ENCODE data around the gene ATP8B1. TPM values are rescaled to one million over a fixed set of nuclear protein-coding genes. Genes with fewer than 3 reads are reported as not detected.
"Not testable (repeated sequence)": the region's sequence is repeated elsewhere in the genome, so short reads cannot be mapped to it uniquely, and the experiment has no call there.

The ATP8B1 gene
- total RNA-seq, 2 experiments from 2014 or later, result not detected

DNA sequence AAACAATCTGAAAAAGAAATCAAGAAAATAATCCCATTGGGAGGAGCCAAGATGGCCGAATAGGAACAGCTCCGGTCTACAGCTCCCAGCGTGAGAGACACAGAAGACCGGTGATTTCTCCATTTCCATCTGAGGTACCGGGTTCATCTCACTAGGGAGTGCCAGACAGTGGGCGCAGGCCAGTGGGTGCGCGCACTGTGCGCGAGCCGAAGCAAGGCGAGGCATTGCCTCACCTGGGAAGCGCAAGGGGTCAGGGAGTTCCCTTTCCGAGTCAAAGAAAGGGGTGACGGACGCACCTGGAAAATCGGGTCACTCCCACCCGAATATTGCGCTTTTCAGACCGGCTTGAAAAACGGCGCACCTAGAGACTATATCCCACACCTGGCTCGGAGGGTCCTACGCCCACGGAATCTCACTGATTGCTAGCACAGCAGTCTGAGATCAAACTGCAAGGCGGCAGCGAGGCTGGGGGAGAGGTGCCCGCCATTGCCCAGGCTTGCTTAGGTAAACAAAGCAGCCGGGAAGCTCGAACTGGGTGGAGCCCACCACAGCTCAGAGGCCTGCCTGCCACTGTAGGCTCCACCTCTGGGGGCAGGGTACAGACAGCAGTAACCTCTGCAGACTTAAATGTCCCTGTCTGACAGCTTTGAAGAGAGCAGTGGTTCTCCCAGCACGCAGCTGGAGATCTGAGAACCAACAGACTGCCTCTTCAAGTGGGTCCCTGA, 83.7 kb downstream of the ATP8B1 start:
- H3K4me3 Mint-ChIP-seq; H3K4me1 Mint-ChIP-seq (ENCODE audit: low read depth); CTCF ChIA-PET: not testable (repeated sequence)

DNA sequence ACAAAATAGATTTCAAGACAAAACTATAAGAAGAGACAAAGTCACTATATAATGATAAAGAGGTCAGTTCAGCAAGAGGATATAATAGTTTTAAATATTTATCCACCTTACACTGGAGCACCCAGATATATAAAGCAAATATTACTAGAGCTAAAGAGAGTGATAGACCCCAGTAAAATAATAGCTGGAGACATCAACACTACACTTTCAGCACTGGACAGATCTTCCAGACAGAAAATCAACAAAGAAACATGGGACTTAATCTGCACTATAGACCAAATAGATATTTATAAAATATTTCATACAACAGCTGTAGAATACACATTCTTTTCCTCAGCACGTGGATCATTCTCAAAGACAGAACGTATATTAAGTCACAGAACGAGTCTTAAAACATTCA, 86.6 kb downstream of the ATP8B1 start:
- Mint-ChIP-seq H3K27ac (no peak overlapping the region), H3K36me3 (ENCODE audit: low read depth) (peaks cover 5% of the 10 kb centered on the region), H3K4me3 (no peak overlapping the region), H3K9me3 (peaks cover 20% of the 10 kb centered on the region), H3K4me1 (ENCODE audit: low read depth) (no peaks in the 10 kb centered on the region), H3K27me3 (ENCODE audit: low read depth) (no peaks in the 10 kb centered on the region)
- DNase-seq, result no peak
- intact Hi-C loops (cut with micrococcal nuclease), result no loop called here
- CTCF ChIA-PET, result no interaction called here

More for the DNA sequence above, 83.7 kb downstream of the ATP8B1 start:
- H3K36me3 Mint-ChIP-seq (ENCODE audit: low read depth); DNase-seq; H3K27ac Mint-ChIP-seq; intact Hi-C loops (cut with micrococcal nuclease); H3K27me3 Mint-ChIP-seq (ENCODE audit: low read depth): not testable (repeated sequence)
- peaks cover 18% of the 10 kb centered on the region for H3K9me3 Mint-ChIP-seq

DNA sequence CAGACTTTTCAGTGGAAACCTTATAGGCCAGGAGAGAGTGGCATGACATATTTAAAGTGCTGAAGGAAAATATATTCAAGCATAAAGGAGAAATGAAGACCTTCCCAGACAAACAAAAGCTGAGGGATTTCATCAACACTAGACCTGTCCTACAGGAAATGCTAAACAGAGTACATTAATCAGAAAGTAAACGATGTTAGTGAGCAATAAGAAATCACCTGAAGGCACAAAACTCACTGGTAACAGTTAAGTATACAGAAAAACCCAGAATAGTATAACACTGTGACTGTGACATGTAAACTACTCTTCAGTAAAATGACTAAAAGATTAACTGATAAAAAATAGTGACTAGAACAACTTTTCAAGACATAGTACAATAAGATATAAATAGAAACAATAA, 87.4 kb downstream of the ATP8B1 start:
- H3K27ac Mint-ChIP-seq, result no peak overlapping the region
- CTCF ChIA-PET, result interaction anchor here (0.6 kb wide), 1 partner anchor 220 kb away, joined by 3 read pairs; no protein-coding TSS in a partner anchor
- peaks cover 22% of the 10 kb centered on the region for H3K9me3 Mint-ChIP-seq
- DNase-seq, result no peak
- H3K4me3 Mint-ChIP-seq, result no peak overlapping the region
- intact Hi-C loops (cut with micrococcal nuclease), result no loop called here
- no peaks in the 10 kb centered on the region for H3K27me3 Mint-ChIP-seq (ENCODE audit: low read depth)
- peaks cover 5% of the 10 kb centered on the region for H3K36me3 Mint-ChIP-seq (ENCODE audit: low read depth)
- H3K4me1 Mint-ChIP-seq (ENCODE audit: low read depth), result no peaks in the 10 kb centered on the region

DNA sequence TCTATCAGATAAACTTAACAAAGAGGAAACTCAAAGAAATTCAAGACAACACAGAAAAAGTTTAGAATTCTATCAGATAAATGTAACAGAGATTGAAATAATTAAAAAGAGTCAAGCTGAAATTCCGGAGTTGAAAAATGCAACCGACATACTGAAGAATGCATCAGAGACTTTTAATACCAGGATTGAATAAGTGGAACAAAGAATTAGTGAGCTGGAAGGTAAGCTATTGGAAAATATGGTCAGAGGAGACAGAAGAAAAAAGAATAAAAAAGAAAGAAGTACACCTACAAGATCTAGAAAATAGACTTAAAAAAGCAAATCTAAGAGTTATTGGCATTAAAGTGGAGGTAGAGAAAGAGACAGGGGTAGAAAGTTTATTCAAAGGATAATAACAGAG, 88.0 kb downstream of the ATP8B1 start:
- no peaks in the 10 kb centered on the region for H3K4me1 Mint-ChIP-seq (ENCODE audit: low read depth)
- CTCF ChIA-PET, result interaction anchor here (0.7 kb wide), 1 partner anchor 391 kb away, joined by 3 read pairs; no protein-coding TSS in a partner anchor
- H3K36me3 Mint-ChIP-seq (ENCODE audit: low read depth), result peaks cover 7% of the 10 kb centered on the region
- no peak for DNase-seq
- H3K9me3 Mint-ChIP-seq, result peaks cover 28% of the 10 kb centered on the region
- intact Hi-C loops (cut with micrococcal nuclease), result no loop called here
- no peaks in the 10 kb centered on the region for H3K27me3 Mint-ChIP-seq (ENCODE audit: low read depth)
- no peak overlapping the region for H3K4me3 Mint-ChIP-seq
- no peak overlapping the region for H3K27ac Mint-ChIP-seq

DNA sequence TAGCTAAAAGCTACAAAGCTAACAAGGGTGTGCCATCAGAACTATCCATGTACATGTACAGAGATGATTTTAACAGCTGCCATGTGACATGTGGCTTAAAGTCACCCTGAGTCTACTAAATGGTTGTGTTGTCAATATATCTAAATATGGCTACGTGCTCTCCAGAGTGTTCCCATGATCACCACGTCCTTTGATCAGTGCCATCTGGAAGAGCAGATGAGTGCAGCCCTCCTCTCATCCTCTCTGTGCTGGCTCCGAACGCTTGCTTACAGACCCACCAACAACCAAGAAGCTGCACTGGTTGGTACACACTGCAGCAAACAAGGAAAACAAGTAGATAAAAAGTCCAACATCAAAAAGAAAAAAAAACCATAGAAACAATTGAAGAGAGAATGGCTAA, 92.9 kb downstream of the ATP8B1 start:
- no peak for DNase-seq
- peaks cover 11% of the 10 kb centered on the region for H3K36me3 Mint-ChIP-seq (ENCODE audit: low read depth)
- H3K4me3 Mint-ChIP-seq, result no peak overlapping the region
- H3K27ac Mint-ChIP-seq, result no peak overlapping the region
- CTCF ChIA-PET, result interaction anchor here (0.5 kb wide), 1 partner anchor 1008 kb away, joined by 4 read pairs; no protein-coding TSS in a partner anchor
- H3K9me3 Mint-ChIP-seq, result peaks cover 35% of the 10 kb centered on the region
- no peaks in the 10 kb centered on the region for H3K4me1 Mint-ChIP-seq (ENCODE audit: low read depth)
- intact Hi-C loops (cut with micrococcal nuclease), result no loop called here
- H3K27me3 Mint-ChIP-seq (ENCODE audit: low read depth), result no peaks in the 10 kb centered on the region

DNA sequence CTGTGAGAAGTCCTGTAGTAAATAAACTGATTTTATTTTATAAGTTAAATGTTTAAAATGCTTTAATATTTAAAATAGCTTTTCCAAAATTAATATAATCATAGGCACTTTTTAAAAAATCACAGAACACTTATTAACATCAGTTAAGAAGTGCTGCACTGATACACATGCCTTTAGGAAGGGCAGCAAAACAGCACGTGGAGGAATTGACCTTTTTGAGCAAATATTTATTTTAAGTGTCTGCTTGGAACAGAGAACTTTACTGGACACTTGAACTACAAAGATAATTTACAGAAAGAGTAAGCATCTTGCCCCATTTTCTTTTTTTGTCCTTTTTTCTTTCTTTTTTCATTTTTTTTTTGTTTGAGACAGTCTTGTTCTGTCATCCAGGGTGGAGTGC, 93.8 kb downstream of the ATP8B1 start:
- H3K9me3 Mint-ChIP-seq, result peaks cover 31% of the 10 kb centered on the region
- intact Hi-C loops (cut with micrococcal nuclease), result no loop called here
- H3K4me3 Mint-ChIP-seq, result no peak overlapping the region
- no peak for DNase-seq
- peaks cover 11% of the 10 kb centered on the region for H3K36me3 Mint-ChIP-seq (ENCODE audit: low read depth)
- H3K27me3 Mint-ChIP-seq (ENCODE audit: low read depth), result no peaks in the 10 kb centered on the region
- no peaks in the 10 kb centered on the region for H3K4me1 Mint-ChIP-seq (ENCODE audit: low read depth)
- CTCF ChIA-PET, result no interaction called here
- H3K27ac Mint-ChIP-seq, result no peak overlapping the region

DNA sequence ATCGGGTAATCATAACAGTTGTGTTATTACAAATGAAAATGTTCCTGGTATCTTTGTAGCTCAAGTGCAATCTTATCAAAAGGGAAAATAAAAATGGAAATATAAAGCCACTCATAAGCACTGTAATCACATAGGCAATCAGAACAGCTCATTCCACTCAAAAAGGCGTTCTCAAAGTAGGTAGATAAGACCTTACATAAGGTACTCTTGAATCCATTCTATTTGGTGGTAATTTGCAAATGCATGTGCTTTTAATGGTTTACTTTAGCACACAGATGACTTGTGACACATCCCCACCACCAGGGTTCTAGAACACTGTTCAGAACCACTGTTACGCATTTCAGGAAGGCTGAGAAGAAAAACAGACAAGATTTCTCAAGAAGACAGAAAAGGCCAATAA, 94.8 kb downstream of the ATP8B1 start:
- H3K4me3 Mint-ChIP-seq, result no peak overlapping the region
- no peaks in the 10 kb centered on the region for H3K4me1 Mint-ChIP-seq (ENCODE audit: low read depth)
- CTCF ChIA-PET, result no interaction called here
- DNase-seq, result no peak
- peaks cover 31% of the 10 kb centered on the region for H3K9me3 Mint-ChIP-seq
- intact Hi-C loops (cut with micrococcal nuclease), result no loop called here
- peaks cover 12% of the 10 kb centered on the region for H3K36me3 Mint-ChIP-seq (ENCODE audit: low read depth)
- no peak overlapping the region for H3K27ac Mint-ChIP-seq
- no peaks in the 10 kb centered on the region for H3K27me3 Mint-ChIP-seq (ENCODE audit: low read depth)

DNA sequence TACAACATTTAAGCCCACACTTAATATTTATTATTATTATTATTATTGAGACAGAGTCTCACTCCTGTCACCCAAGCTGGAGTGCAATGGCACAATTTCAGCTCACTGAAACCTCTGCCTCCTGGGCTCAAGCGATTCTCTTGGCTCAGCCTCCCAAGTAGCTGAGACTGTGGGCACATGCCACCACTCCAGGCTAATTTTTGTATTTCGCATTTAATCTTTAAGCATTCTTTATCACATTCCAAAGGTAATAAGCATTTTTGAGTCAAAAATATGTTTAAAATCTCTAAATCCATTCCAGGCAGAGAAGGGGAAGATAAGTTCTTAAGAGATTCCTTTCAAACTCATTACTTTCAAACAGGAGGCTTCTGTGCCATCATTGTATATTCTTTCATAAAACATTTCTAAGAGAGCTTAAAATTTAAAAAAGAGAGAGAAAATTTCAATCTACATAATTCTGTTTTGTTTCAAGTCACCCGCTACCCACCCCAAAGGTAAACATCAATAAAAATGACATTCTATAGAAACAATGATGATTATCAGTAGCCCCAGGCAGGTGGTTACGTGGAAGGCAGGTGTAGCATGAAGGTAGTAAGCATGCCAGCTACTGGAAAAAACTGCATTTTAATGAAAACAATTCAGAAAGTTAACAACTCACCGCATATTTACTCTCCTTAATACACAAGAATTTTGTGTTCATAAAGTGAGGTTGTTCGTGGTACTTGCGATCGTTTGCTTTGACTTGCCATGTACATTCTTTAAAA, 97.1 kb downstream of the ATP8B1 start:
- H3K9me3 Mint-ChIP-seq, result peaks cover 32% of the 10 kb centered on the region
- intact Hi-C loops (cut with micrococcal nuclease), result no loop called here
- H3K27ac Mint-ChIP-seq, result no peak overlapping the region
- no peak overlapping the region for H3K4me3 Mint-ChIP-seq
- no peaks in the 10 kb centered on the region for H3K4me1 Mint-ChIP-seq (ENCODE audit: low read depth)
- no peak for DNase-seq
- H3K36me3 Mint-ChIP-seq (ENCODE audit: low read depth), result peaks cover 15% of the 10 kb centered on the region
- CTCF ChIA-PET, result no interaction called here
- no peaks in the 10 kb centered on the region for H3K27me3 Mint-ChIP-seq (ENCODE audit: low read depth)

DNA sequence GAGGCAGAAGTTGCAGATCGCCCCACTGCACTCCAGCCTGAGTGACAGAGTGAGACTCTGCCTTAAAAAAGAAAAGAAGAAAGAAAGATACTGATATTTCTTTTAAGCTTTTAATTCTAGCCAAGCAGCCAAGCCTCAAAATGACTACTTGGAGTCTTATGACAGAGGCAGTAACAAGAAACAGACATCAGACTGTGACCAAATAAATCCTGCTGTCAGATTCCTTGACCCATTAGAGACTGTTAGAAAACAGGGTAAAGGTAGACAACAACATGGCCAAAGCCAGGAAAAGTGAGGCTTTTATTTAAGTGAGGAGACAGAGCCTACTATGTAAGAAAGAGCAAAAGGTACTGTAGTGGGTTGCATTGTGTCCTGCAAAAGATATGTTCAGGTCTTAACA, 98.1 kb downstream of the ATP8B1 start:
- peaks cover 12% of the 10 kb centered on the region for H3K36me3 Mint-ChIP-seq (ENCODE audit: low read depth)
- intact Hi-C loops (cut with micrococcal nuclease), result no loop called here
- H3K27me3 Mint-ChIP-seq (ENCODE audit: low read depth), result no peaks in the 10 kb centered on the region
- H3K9me3 Mint-ChIP-seq, result peaks cover 23% of the 10 kb centered on the region
- CTCF ChIA-PET, result no interaction called here
- H3K27ac Mint-ChIP-seq, result no peak overlapping the region
- no peaks in the 10 kb centered on the region for H3K4me1 Mint-ChIP-seq (ENCODE audit: low read depth)
- H3K4me3 Mint-ChIP-seq, result no peak overlapping the region
- no peak for DNase-seq

DNA sequence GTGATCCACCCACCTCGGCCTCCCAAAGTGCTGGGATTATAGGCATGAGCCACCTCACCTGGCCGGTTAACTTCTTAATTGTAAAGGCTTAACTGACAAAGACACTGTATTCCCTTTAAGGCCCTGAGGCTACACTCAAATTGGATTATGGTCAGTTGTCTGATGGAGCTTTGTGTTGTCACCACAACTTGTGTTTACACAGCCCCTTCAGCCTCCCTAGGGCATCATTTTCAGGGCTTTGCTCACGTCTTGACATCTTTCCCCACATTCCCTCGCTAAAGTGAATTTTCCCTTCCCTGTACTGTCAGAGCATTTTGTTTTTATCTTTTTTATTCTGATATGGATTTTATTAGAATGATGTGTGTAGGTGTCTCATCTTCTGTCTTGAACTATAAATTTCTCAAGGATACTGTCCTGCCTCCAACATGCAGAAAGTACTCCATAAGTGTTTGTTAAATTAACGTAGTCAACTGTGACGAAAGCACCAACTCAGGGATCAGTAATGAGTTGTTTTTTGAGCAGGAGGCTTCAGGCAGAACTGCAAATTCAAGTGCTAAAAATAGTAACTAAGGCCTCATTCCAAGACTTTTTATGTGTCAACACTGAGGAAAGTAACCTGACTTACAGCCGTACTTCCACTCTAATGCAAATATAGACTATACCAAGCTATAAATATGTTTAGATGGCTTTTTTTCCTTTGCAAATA, 104.4 kb downstream of the ATP8B1 start:
- H3K27me3 Mint-ChIP-seq (ENCODE audit: low read depth), result no peaks in the 10 kb centered on the region
- H3K4me1 Mint-ChIP-seq (ENCODE audit: low read depth), result peaks cover 3% of the 10 kb centered on the region
- peaks cover 4% of the 10 kb centered on the region for H3K9me3 Mint-ChIP-seq
- intact Hi-C loops (cut with micrococcal nuclease), result no loop called here
- CTCF ChIA-PET, result no interaction called here
- H3K4me3 Mint-ChIP-seq, result no peak overlapping the region
- H3K36me3 Mint-ChIP-seq (ENCODE audit: low read depth), result peaks cover 13% of the 10 kb centered on the region
- no peak overlapping the region for H3K27ac Mint-ChIP-seq
- DNase-seq, result no peak

DNA sequence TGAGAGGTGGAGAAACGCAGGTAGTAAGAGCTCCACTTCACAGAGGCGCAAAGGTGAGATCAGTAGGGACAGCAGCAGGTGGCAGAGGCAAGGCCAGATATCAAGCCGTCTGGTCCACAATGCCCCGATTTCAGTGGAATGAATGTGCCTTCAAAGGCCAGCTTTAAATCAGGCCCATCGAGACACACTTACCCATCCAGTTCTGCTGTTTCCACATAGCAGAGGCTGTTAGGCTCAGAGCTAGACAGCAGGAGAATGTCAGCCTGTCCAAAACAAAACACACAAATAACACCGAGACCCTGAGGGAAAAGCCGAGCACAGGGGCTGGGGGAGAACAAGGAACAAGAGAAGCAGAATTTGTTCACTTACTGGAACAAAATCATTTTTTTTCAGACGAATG, 105.7 kb downstream of the ATP8B1 start:
- Mint-ChIP-seq H3K9me3 (peaks cover 1% of the 10 kb centered on the region), H3K27me3 (ENCODE audit: low read depth) (no peaks in the 10 kb centered on the region), H3K27ac (no peak overlapping the region), H3K4me3 (no peak overlapping the region), H3K36me3 (ENCODE audit: low read depth) (peaks cover 10% of the 10 kb centered on the region), H3K4me1 (ENCODE audit: low read depth) (peaks cover 4% of the 10 kb centered on the region)
- CTCF ChIA-PET, result no interaction called here
- no peak for DNase-seq
- intact Hi-C loops (cut with micrococcal nuclease), result no loop called here

DNA sequence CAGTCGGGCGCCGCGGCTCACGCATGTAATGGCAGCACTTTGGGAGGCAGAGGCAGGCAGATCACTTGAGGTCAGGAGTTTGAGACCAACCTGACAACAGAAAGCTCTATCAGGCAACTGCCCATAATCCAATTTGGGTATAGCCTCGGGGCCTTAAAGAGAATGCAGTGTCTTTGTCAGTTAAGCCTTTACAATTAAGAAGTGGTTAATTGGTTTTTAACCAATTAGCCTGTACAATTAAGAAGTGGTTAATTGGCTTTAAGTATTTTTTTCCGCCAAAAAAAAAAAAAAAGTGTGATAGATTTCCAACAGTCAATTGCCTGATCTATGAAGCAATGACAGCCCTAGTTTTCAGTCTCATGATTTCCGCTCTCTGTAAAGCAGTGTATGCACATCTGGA, 106.8 kb downstream of the ATP8B1 start:
- Mint-ChIP-seq H3K36me3 (ENCODE audit: low read depth) (peaks cover 10% of the 10 kb centered on the region), H3K27ac (no peak overlapping the region), H3K4me3 (no peak overlapping the region), H3K9me3 (peaks cover 1% of the 10 kb centered on the region), H3K27me3 (ENCODE audit: low read depth) (no peaks in the 10 kb centered on the region), H3K4me1 (ENCODE audit: low read depth) (peaks cover 4% of the 10 kb centered on the region)
- no peak for DNase-seq
- CTCF ChIA-PET, result no interaction called here
- intact Hi-C loops (cut with micrococcal nuclease), result no loop called here
